ENCODE measurements around the gene ARPC1A.
"Not testable (repeated sequence)": the region's sequence is repeated elsewhere in the genome, so short reads cannot be mapped to it uniquely, and the experiment has no call there.

The ARPC1A gene

GRCh38 chr7:99322659-99323058 lies 3.0 kb upstream of the ARPC1A start:
- not testable (repeated sequence) for DNase-seq (ENCODE audit: low read depth in 2 of 2)

GRCh38 chr7:99324559-99324958 lies 1.1 kb upstream of the ARPC1A start:
- no peak for DNase-seq (ENCODE audit: low read depth in 2 of 2)

DNA sequence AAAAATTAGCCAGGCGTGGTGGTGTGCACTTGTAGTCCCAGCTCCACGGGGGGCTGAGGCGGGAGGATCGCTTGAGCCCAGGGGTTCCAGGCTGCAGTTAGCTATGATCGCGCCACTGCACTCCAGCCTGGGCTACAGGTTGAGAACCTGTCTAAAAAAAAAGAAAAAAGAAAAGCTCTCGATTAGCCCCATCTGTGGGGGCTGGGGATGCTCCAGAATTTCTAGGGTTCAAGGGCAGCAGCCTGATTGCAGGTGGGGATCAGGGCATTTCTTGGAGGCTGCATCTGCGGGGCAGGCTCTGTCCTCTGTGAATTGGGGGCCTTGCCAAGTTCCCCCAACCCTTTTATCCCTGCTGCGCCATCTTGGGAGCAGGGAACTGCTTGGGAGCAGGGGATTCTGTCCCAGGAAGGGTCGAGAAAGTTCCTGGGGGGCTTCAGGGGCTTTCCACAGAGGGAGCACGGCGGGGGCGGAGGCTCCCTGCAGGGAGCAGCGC lies 651 bp upstream of the ARPC1A start:
- no peak for DNase-seq (ENCODE audit: low read depth in 2 of 2)

GRCh38 chr7:99326408-99326782 lies 697 bp downstream of the ARPC1A start:
- no peak for DNase-seq (ENCODE audit: low read depth in 2 of 2)

DNA sequence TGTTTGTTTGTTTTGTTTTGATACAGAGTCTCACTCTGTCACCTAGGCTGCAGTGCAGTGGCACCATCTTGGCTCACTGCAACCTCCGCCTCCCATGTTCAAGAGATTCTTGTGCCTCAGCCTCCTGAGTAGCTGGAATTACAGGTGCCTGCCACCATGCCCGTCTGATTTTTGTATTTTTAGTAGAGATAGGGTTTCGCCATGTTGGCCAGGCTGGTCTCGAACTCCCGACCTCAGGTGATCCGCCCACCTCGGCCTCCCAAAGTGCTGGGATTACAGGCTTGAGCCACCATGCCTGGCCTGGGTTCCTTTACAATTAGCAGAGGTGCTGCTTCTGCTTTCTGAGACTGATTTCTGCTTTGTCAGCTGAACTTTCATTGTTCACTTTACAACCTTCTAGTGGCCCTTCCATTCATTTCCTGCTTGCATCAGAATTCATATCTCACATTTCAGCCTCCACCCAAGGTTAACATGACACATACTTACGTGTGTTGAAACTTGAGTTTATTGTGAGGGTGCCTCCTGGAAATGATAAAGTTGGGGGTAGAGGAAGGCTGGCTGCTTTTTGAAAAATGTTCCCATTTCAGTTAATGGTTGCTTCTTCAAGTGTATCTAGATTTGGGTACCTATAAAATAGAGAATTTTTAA lies 4.7 kb downstream of the ARPC1A start:
- DNase-seq (ENCODE audit: low read depth in 2 of 2), result not testable (repeated sequence)

DNA sequence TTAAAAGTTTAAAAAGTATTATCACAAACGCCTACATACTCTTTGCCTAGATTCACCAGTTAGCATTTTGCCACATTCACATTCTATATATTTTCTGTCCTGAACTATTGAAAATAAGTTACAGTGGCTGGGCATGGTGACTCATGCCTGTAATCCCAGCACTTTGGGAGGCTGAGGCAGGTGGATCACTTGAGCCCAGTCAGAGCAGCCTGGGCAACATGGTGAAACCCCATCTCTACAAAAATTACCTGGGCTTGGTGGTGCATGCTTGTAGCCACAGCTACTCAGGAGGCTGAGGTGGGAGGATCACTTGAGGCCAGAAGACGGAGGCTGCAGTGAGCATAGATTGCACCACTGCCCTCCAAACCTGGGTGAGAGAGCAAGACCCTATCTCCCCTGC lies 5.3 kb downstream of the ARPC1A start:
- no peak for DNase-seq (ENCODE audit: low read depth in 2 of 2)

- DNase-seq (ENCODE audit: low read depth in 2 of 2), result no peak
Observed at GRCh38 chr7:99339595-99339994, 13.9 kb downstream of the ARPC1A start.

- no peak for DNase-seq (ENCODE audit: low read depth in 2 of 2)
Observed at GRCh38 chr7:99340659-99341058, 15.0 kb downstream of the ARPC1A start.

- DNase-seq (ENCODE audit: low read depth in 2 of 2), result no peak
Observed at GRCh38 chr7:99344061-99344647, 18.5 kb downstream of the ARPC1A start.

GRCh38 chr7:99350641-99351040 lies 24.9 kb downstream of the ARPC1A start:
- not testable (repeated sequence) for DNase-seq (ENCODE audit: low read depth in 2 of 2)

GRCh38 chr7:99352247-99352646 lies 26.5 kb downstream of the ARPC1A start:
- no peak for DNase-seq (ENCODE audit: low read depth in 2 of 2)

DNA sequence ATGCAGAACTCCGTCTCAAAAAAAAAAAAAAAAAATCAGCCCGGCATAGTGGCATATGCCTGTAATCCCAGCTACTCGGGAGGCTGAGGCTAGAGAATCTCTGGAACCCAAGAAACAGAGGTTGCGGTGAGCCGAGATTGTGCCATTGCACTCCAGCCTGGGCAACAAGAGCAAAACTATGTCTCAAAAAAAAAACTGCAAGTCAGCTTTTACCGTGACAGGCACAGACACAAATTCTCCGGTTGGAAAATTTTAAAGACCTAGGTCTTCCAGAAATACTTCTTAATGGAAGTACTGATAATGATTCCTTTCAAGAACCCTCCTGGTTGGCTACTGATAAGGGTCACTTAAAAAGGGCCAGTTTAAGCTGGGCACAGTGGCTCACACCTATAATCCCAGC lies 29.4 kb downstream of the ARPC1A start:
- DNase-seq (ENCODE audit: low read depth in 2 of 2), result no peak

DNA sequence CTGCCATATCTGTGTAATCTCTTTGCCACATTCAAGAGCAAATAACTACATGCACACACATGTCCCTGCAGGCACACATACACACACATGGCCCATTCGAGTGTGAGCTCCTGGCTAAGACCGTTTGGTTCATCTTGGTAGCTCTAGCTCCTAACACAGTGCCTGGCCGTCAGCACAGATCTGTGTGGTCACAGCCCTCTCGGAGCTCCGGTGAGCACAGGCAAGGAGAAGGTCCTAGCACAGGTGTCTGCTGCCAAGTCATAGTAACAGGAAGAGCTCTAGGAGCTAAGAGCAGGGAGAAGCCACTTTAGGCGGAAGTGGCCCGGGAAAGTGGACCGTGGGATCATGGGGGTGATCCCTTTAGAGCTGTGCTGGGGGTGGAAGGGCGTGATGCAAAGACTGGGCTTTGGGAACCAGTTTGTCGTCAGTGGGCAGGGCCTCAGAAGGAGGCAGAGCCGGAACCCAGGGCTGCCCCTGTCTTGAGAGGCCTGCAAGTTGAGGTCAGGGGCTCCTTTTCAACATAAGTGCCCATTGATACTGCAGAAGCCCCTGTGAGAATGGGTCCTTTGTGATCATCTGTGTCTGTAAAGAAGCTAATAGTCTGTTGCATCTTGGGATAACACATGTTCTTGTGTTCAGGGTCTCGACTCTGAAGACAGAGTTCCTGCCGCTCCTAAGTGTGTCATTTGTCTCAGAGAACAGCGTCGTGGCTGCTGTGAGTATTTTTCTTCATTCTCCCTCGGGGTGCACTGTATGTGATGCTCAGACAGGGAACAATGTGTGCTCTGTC lies 32.2 kb downstream of the ARPC1A start:
- no peak for DNase-seq (ENCODE audit: low read depth in 2 of 2)

DNA sequence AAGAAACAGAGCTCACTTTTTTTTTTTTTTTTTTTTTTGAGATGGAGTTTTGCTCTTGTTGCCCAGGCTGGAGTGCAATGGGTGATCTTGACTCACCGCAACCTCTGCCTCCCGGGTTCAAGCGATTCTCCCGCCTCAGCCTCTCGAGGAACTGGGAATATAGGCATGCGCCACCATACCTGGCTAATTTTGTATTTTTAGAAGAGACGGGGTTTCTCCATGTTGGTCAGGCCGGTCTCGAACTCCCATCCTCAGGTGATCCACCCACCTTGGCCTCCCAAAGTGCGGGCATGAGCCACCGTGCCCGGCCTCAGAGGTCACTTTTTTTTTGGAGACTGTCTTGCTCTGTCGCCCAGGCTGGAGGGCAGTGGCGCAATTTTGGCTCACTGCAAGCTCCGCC lies 32.8 kb downstream of the ARPC1A start:
- not testable (repeated sequence) for DNase-seq (ENCODE audit: low read depth in 2 of 2)

DNA sequence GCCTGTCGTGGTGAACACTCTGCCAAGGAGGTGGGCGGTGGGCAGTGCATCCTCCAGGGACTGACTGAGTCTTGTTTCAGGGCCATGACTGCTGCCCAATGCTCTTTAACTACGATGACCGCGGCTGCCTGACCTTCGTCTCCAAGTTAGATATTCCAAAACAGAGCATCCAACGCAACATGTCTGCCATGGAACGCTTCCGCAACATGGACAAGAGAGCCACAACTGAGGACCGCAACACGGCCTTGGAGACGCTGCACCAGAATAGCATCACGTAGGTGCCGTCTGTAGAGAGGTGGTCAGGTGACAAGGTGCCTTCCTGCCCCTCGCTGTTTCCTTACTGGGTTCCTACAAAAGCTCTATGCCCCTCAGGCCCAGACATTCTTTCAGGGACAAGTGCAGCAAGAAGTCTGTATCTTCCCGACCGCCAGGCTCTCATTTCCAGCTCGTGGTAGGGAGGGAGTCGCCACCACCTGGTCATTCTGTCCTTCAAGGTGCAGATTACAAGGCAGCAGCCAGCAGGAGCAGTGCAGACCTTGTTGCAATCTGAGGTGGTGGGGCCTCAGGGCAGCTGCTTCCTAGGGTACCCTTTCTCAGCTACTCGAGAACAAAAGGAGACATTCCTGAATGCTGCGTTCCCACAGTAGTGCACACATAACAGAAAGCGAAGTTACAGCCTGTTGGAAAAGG lies 33.9 kb downstream of the ARPC1A start:
- DNase-seq (ENCODE audit: low read depth in 2 of 2), result no peak

GRCh38 chr7:99362801-99363200 lies 37.1 kb downstream of the ARPC1A start:
- DNase-seq (ENCODE audit: low read depth in 2 of 2), result no peak

- DNase-seq (ENCODE audit: low read depth in 2 of 2), result no peak
Observed at GRCh38 chr7:99363286-99363685, 37.6 kb downstream of the ARPC1A start.

- DNase-seq (ENCODE audit: low read depth in 2 of 2), result peak in 1 of 2 experiments; percentile 42
Observed at GRCh38 chr7:99365318-99366141, 39.8 kb downstream of the ARPC1A start.

DNA sequence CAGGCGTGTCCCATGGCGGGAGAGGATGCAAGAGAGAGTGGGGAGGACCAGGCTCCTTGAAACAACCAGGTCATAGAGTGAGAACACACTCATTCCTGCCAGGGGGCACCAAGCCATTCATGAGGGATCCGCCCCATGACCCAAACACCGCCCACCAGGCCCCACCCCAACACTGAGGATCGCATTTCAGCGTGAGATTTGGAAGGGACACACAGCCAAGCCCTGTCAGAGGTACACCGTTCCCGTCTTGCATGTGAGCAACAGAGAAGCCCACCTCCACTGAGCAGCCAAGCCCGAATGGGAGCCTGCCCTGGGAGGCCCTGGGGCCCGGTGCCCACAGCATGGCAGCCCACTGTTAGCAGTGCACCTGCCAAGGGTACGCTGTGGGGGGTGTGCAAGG lies 40.9 kb downstream of the ARPC1A start:
- DNase-seq (ENCODE audit: low read depth in 2 of 2), result no peak

DNA sequence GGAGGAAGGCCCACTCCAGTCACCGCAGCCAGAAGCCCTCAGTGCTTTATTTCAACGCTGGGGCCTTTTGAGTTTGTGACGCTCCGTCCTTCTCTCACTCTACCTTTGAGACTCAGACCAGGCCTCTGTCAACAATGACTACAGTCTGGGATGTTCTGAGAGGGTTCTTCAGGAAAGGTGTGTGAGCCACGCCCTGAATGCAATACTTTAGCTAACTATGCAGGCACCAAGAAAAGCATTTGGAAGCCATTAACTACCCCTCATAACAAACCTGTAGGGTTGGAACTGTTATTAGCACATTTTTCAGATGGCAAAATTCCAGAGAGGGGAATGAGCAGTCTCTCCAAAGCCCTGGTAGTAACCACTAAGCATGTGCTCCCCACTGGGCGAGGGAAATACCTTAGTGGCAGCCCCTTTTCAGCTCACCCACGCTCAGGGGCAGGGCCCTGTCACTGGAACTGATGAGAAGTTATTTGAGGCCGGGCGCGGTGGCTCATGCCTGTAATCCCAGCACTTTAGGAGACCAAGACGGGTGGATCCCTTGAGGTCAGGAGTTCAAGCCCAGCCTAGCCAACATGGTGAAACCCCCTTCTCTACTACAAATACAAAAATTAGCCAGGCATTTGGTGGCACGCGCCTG lies 43.2 kb downstream of the ARPC1A start:
- no peak for DNase-seq (ENCODE audit: low read depth in 2 of 2)

All from stimulated activated CD4-positive, alpha-beta T cell treated with anti-CD3 and anti-CD28 coated beads, Interleukin-12 subunit alpha, Interleukin-12 subunit beta, amount 100 ng/mL, for 24 hours (primary cell).